Glutamatergic neuron (in vitro differentiated cells): ENCODE data around the gene YPEL1. TPM values are rescaled to one million over a fixed set of nuclear protein-coding genes. Genes with fewer than 3 reads are reported as not detected.
"Not testable (repeated sequence)": the region's sequence is repeated elsewhere in the genome, so short reads cannot be mapped to it uniquely, and the experiment has no call there.

ENCODE experiments used
- DNase-seq: peaks from one replicate; pipeline ENCODE4 v3.0.0; 2022
- H3K27ac Mint-ChIP-seq: one replicate; pipeline ENCODE4 v1.8.0; 2020; ENCODE audit warnings: mild to moderate bottlenecking, mixed read lengths, inconsistent platforms; ENCODE audit not compliant: unreplicated experiment
- H3K27me3 Mint-ChIP-seq: one replicate; pipeline ENCODE4 v1.8.0; 2020; ENCODE audit warnings: mild to moderate bottlenecking, moderate library complexity, mixed read lengths, inconsistent platforms; ENCODE audit not compliant: unreplicated experiment
- H3K36me3 Mint-ChIP-seq: one replicate; pipeline ENCODE4 v1.8.0; 2020; ENCODE audit warnings: mild to moderate bottlenecking, mixed read lengths, inconsistent platforms; ENCODE audit not compliant: unreplicated experiment
- H3K4me1 Mint-ChIP-seq: one replicate; pipeline ENCODE4 v1.8.0; 2020; ENCODE audit warnings: mild to moderate bottlenecking, low read depth, mixed read lengths, inconsistent platforms; ENCODE audit not compliant: unreplicated experiment
- H3K4me3 Mint-ChIP-seq: one replicate; pipeline ENCODE4 v1.8.0; 2020; ENCODE audit warnings: mild to moderate bottlenecking, mixed read lengths, inconsistent platforms; ENCODE audit not compliant: unreplicated experiment
- H3K9me3 Mint-ChIP-seq: one replicate; pipeline ENCODE4 v1.8.0; 2020; ENCODE audit warnings: mild to moderate bottlenecking, moderate library complexity, mixed read lengths, inconsistent platforms; ENCODE audit not compliant: unreplicated experiment
- CTCF ChIP-seq: fragments of 200-600 bp; sonication (generic); IDR thresholded peaks from one replicate; pipeline ENCODE4 v1.5.0; 2021; ENCODE audit not compliant: partially characterized antibody, unreplicated experiment
- total RNA-seq: library from RNA; stranded (reverse); fragmentation: NEBNext Ultra II Directional; extraction: Animal tissue kit (Norgen Biotek cat#: 25700); gene quantifications from one replicate; pipeline ENCODE4 v1.2.1, GENCODE V29; 2021; ENCODE audit not compliant: unreplicated experiment

Gene YPEL1
- total RNA-seq, 1 donor from 2014 or later = 71.2 TPM

DNA sequence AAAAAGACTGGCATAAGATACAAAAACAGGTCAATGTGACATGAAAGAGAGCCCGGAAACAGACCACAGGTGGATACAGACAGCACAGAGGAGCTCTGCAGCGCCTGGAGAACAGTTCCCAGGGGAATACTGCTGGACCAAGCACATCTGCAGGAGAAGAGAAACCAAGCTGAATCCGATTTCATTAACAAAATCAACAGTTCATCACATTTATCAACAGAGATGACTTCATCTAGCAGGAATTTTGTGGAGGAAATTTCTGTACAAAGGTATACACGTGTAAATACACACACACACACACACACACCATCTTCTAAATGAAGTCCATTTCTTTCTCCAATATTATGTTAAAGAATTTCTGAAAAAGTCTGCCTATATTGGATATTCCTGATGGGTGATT lies 17.1 kb downstream of the YPEL1 start:
- Mint-ChIP-seq H3K27ac (no peak overlapping the region), H3K27me3 (no peaks in the 10 kb centered on the region), H3K4me1 (peaks cover 20% of the 10 kb centered on the region), H3K36me3 (peaks cover 3% of the 10 kb centered on the region), H3K9me3 (peaks cover 1% of the 10 kb centered on the region), H3K4me3 (no peak overlapping the region)
- DNase-seq = no peak
- no peak for TF ChIP-seq CTCF

GRCh38 chr22:21716395-21717122 lies 19.0 kb downstream of the YPEL1 start:
- not testable (repeated sequence) for DNase-seq, H3K27me3 Mint-ChIP-seq, H3K27ac Mint-ChIP-seq, H3K4me3 Mint-ChIP-seq, H3K36me3 Mint-ChIP-seq, H3K9me3 Mint-ChIP-seq
- peaks cover 28% of the 10 kb centered on the region for H3K4me1 Mint-ChIP-seq

DNA sequence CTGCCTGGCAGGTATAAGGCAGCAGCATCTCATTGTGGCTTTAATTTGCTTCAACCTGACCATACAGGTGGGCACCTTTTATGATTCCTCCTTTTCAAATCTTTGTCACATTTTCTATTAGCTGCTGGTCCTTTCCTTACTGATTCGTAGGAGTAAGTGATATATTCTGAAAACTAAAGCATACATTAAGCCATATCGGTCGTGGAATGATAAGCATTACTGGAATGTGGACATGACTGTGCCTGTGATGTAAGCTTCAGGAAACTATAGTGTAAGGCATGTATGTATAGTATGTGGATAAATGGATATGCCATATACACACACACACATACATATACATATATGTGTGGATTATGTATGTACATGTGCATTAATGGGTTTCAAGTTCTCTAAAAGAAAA lies 20.8 kb downstream of the YPEL1 start:
- H3K9me3 Mint-ChIP-seq = peaks cover 1% of the 10 kb centered on the region
- no peak for TF ChIP-seq CTCF
- H3K4me1 Mint-ChIP-seq = peaks cover 29% of the 10 kb centered on the region
- peaks cover 1% of the 10 kb centered on the region for H3K27me3 Mint-ChIP-seq
- H3K36me3 Mint-ChIP-seq = peaks cover 11% of the 10 kb centered on the region
- DNase-seq = no peak
- H3K4me3 Mint-ChIP-seq = no peak overlapping the region
- H3K27ac Mint-ChIP-seq = peak overlapping the region; percentile 10

- Mint-ChIP-seq H3K27ac (no peak overlapping the region), H3K4me1 (peaks cover 30% of the 10 kb centered on the region), H3K4me3 (no peak overlapping the region), H3K27me3 (peaks cover 4% of the 10 kb centered on the region), H3K36me3 (peaks cover 14% of the 10 kb centered on the region), H3K9me3 (peaks cover 2% of the 10 kb centered on the region)
- DNase-seq = no peak
- TF ChIP-seq CTCF = no peak
These were observed 21.4 kb downstream of the YPEL1 start for GRCh38 chr22:21714059-21714770.

- no peak for TF ChIP-seq CTCF
- Mint-ChIP-seq H3K4me3 (no peak overlapping the region), H3K36me3 (peaks cover 14% of the 10 kb centered on the region), H3K27ac (peak overlapping the region; percentile 34), H3K4me1 (peaks cover 27% of the 10 kb centered on the region), H3K27me3 (peaks cover 4% of the 10 kb centered on the region), H3K9me3 (peaks cover 3% of the 10 kb centered on the region)
- no peak for DNase-seq
These were observed 22.1 kb downstream of the YPEL1 start for GRCh38 chr22:21713428-21714058.
